ENCODE data around the gene MAB21L3.
A peak's percentile ranks its signal among the peaks of the same experiment; 100 is the strongest.

The MAB21L3 gene

GRCh38 chr1:116166655-116167054, 55.5 kb downstream of the MAB21L3 start:
- no peak for DNase-seq

GRCh38 chr1:116167625-116168276, 56.6 kb downstream of the MAB21L3 start:
- DNase-seq, result no peak

- DNase-seq, result no peak
Observed at GRCh38 chr1:116168277-116169032, 57.3 kb downstream of the MAB21L3 start.

DNA sequence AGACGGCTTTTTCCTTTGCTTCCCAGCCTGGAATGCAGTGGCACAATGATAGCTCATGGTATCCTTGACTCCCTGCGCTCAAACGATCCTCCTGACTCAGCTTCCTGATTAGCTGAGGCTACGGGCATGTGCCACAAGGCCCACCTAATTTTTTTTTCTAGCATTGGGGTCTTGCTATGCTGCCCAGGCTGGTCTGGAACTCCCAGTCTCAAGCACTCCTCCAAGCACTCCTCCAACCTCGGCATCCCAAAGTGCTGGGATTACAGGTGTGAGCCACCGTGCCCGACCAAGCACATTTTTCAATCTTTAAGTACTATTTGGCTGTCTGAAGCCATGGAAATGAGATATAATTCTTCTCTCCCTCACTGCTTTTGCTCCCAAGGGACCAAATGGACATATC, 58.7 kb downstream of the MAB21L3 start:
- DNase-seq, result no peak

DNA sequence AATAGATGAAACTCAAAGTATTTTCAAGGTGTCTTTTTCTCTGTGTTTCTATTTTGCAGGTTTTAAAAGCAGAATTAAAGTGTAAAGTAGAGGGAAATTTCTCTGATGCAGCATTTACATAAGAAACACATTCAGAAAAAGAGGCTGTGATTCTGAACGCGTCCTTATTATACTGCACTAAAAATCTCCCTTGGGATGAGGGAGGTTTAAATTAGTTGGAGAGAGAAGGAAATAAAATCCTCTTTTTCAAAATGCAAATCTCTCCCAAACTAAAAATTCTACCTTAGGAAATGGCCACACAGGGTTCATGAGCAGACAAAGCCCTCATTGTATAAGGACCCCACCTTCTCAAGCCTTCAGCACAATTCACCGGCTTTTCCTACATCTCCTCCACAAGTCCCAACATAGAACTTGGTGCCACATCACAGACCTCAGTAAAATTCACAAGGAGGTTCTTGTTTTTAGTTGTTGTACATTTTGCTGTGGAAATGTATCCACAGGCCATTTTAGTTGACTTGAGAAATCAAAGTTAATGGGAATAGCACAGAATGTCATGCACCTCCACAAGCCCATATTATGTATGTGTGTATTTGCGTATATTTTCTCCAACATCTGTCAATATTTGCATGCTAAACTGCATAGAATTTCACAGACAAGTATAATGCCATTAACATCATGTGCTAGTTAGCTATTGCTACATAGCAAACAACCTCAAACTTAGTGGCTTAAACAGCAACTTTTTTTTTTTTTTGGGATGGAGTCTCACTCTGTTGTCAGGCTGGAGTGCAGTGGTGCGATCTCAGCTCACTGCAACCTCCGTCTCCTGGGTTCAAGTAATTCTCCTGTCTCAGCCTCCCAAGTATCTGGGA, 59.8 kb downstream of the MAB21L3 start:
- DNase-seq, result no peak

GRCh38 chr1:116172666-116173065, 61.5 kb downstream of the MAB21L3 start:
- no peak for DNase-seq

DNA sequence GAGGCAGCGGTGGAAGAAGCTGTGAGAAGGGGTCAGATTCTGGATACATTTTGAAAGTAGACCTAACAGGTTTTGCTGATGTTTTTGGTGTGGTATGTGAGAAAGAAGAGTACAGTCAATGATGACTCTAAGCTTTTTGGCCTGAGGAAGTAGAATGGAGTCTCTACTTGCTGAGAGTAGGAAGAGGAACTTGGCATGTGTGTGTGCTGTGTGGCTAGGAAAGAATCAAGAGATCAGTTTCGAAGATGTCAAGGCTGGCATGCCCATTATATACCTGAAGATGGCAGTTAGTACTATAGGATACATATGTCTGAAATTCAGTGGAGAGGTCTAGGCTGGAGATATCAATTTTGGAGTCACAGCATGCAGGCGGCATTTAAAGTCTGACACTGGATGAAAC, 64.4 kb downstream of the MAB21L3 start:
- DNase-seq, result no peak

DNA sequence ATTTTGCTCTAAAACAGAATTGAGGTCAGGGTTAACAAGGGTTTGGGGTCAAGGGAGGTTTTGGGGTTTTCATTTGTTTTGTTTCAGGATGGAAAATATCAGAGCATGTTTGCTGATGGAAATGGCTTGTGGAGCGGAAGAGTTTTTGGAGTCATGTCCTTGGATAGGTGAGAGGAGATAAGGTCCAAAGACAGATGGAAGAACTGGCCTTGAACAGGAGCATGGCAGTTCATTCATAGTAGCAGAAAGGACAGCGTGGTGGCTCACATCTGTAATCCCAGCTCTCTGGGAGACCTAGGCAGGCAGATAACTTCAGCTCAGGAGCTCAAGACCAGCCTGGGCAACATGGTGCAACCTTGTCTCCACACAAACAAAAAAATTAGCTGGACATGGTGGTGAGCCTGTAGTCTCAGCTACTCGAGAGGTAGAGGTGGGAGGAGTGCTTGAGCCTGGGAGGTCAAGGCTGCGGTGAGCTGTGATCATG, 65.1 kb downstream of the MAB21L3 start:
- DNase-seq, result no peak

GRCh38 chr1:116177861-116178260, 66.7 kb downstream of the MAB21L3 start:
- DNase-seq, result no peak

DNA sequence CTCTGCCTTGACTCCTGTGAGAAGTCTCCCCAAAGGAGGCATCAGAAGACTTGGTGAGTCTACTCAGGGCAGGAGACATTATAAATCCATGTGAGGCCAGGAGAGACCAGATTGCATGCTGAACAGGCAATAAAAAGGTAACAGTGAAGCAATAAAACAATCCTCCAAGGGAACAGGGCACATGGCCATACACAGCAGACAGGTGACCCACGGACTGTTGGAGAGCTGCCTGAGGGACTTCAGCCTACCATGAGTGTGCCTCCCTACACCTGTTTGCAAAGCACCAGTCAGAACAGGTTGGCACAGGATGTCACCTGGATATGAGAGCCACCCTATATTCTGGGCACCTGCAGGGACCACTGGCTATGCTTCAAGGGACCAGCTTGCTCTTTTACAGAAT, 67.6 kb downstream of the MAB21L3 start:
- peak; percentile 58 for DNase-seq

DNA sequence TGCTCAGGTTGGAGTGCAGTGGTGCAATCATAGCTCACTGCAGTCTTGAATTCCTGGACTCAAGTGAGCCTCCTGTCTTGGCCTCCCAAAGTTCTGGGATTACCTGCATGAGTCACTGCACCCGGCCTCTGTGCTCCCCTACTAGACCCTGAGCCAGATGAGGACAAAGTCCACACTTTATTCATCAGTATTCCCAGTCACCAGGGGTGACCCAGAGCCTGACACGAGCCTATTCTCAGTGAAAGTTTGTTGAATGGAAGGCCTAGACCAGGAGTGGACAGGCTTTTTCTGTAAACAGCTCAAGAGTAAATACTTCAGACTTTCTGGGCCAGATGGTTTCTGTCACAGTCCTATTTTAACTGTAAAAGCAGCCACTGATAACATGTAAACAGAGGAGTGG, 68.2 kb downstream of the MAB21L3 start:
- DNase-seq, result no peak

- no peak for DNase-seq
Observed at GRCh38 chr1:116179964-116180363, 68.8 kb downstream of the MAB21L3 start.

DNA sequence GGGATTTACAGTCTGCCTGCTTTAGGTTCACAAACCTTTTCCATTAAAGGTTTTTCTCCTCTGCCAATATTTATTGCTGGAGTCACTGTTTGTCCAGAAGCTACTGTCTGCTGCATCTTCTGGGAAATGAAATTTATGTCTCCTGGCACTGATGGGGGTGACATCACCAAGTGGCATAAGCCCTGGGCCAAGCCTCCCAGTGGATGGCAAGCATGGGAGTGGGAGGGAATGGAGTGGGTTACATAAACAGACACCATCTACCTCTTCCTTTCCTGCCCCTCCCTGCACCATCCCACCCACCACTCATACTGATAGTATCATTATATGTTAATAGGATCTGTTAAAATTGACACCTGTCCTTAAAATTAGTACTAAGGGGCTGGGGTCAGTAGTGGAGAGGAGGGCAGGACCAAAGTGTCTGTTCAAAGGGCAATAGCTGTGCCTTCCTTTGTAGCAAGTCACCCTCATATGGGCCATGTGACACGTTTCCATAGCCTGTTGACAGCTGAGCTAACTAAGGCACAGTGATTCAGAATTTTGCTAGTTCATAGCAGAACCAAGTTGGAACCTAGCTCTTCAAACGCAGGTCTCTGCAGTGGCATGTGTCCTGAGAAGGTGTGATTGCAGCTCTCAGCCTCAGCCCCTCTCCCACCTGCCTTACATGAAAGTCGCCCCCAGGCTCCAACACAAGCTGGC, 71.0 kb downstream of the MAB21L3 start:
- no peak for DNase-seq

Measured in NCI-H510A (cell line).